K562 (cell line): ENCODE data around the gene LPIN2. TPM values are rescaled to one million over a fixed set of nuclear protein-coding genes. Genes with fewer than 3 reads are reported as not detected.

Source experiments
- ATAC-seq: fragments of 200-7000 bp; cut with Tn5 transposase; 3 replicates; pipeline ENCODE4 v1.9.1; 2020; ENCODE audit warnings: moderate library complexity
- BruUV-seq: library from RNA; stranded (reverse); fragments of 400-500 nt; replicated peaks from 2 replicates; lab custom pipeline; 2021; lab: Mats Ljungman, UMichigan
- CTCF ChIA-PET: fragments of 300-600 bp; formaldehyde crosslinking; extraction: SDS; loops from one replicate; lab custom pipeline; 2021; ENCODE audit warnings: low intra/inter-chr PET ratio; lab: Yijun Ruan, JAX
- POLR2A ChIA-PET: fragments of 300-600, 350-650 bp; sonication (Branson Sonifier 250); formaldehyde crosslinking; extraction: SDS; loops from one replicate; lab custom pipeline; 2021; ENCODE audit warnings: antibody characterized with exemption, inconsistent platforms; lab: Yijun Ruan, JAX
- DNase-seq, 4 experiments: peaks; one replicate each; pipeline versions ENCODE4 v3.0.0 to v3.0.0-alpha.2; 2011 to 2018; ENCODE audit warnings: low spot score in 3 of 4, mixed read lengths in 3 of 4; ENCODE audit errors: extremely low read depth in 1 of 4
- FAIRE-seq: peaks from 2 replicates; lab custom pipeline; 2011; peaks lifted over from hg19 to GRCh38; lab: Jason Lieb, UNC
- H2AFZ ChIP-seq: 2 replicates; pipeline ENCODE4 v1.6.0; 2011; ENCODE audit warnings: low read depth, low read length, control low read depth, inconsistent platforms
- H3K27ac ChIP-seq: fragments of 200-600 bp; 3 replicates; pipeline ENCODE4 v1.8.0; 2011; ENCODE audit warnings: low read depth, mild to moderate bottlenecking, control low read depth, inconsistent platforms, low read length, moderate library complexity, mixed read lengths; ENCODE audit errors: extremely low read depth
- H3K27me3 ChIP-seq, 2 experiments: fragments of 300-600 bp in 1 of 2; 2 replicates in 1 of 2; 3 replicates in 1 of 2; pipeline versions ENCODE4 v1.6.0 to v1.8.0; 2011; ENCODE audit warnings: inconsistent platforms in 2 of 2, low read length in 2 of 2, mild to moderate bottlenecking in 1 of 2, mixed read lengths in 1 of 2, moderate library complexity in 1 of 2; ENCODE audit not compliant: control insufficient read depth in 2 of 2, insufficient read depth in 2 of 2
- H3K36me3 ChIP-seq: fragments of 300-600 bp; 3 replicates; pipeline ENCODE4 v1.8.0; 2011; ENCODE audit warnings: mild to moderate bottlenecking, low read length, inconsistent platforms; ENCODE audit not compliant: control insufficient read depth, insufficient read depth
- H3K4me1 ChIP-seq, 2 experiments: fragments of 200-600 bp in 1 of 2; replicated peaks in 1 of 2; 2 replicates in 1 of 2; 3 replicates in 1 of 2; pipeline versions ENCODE4 v1.5.1 to v1.8.0; 2011; ENCODE audit warnings: inconsistent platforms in 2 of 2, low read length in 2 of 2, mild to moderate bottlenecking in 1 of 2, mixed read lengths in 1 of 2, moderate library complexity in 1 of 2; ENCODE audit not compliant: control insufficient read depth in 2 of 2, insufficient read depth in 2 of 2
- H3K4me2 ChIP-seq: 2 replicates; pipeline ENCODE4 v1.6.1; 2011; ENCODE audit warnings: low read length, control low read depth, inconsistent platforms, mixed read lengths; ENCODE audit not compliant: insufficient read depth
- H3K4me3 ChIP-seq: fragments of 200-600 bp; sonication (generic), shearing (Covaris generic); 2 replicates; pipeline ENCODE4 v1.5.1; 2016; ENCODE audit warnings: control low read depth, inconsistent platforms
- H3K79me2 ChIP-seq: fragments of 200-600 bp; 3 replicates; pipeline ENCODE4 v1.8.0; 2011; ENCODE audit warnings: low read length, inconsistent platforms; ENCODE audit not compliant: control insufficient read depth, insufficient read depth
- H3K9ac ChIP-seq, 2 experiments: 2 replicates each; pipeline versions ENCODE4 v1.6.0 to v1.6.1; 2011; ENCODE audit warnings: low read depth in 2 of 2, low read length in 2 of 2, control low read depth in 1 of 2, inconsistent platforms in 1 of 2, mild to moderate bottlenecking in 1 of 2, mixed read lengths in 1 of 2; ENCODE audit not compliant: insufficient read depth in 1 of 2
- H3K9me1 ChIP-seq: one replicate; pipeline ENCODE4 v1.6.0; 2011; ENCODE audit warnings: inconsistent platforms, mild to moderate bottlenecking, low read length, moderate library complexity; ENCODE audit not compliant: control insufficient read depth, insufficient read depth
- H3K9me3 ChIP-seq: replicated peaks from 2 replicates; pipeline ENCODE4 v1.5.1; 2011; ENCODE audit warnings: low read depth, low read length, inconsistent platforms; ENCODE audit not compliant: control insufficient read depth, insufficient read depth
- H4K20me1 ChIP-seq: replicated peaks from 2 replicates; pipeline ENCODE4 v1.6.1; 2011; ENCODE audit warnings: low read length, inconsistent platforms, mixed read lengths; ENCODE audit not compliant: control insufficient read depth, insufficient read depth
- ATF7 ChIP-seq: fragments of 450-650 bp; IDR thresholded peaks from 2 replicates; pipeline ENCODE4 v1.7.1; 2014; ENCODE audit warnings: mild to moderate bottlenecking, moderate library complexity
- CBX3 ChIP-seq, 2 experiments: IDR thresholded peaks; 1 replicate in 1 of 2; 2 replicates in 1 of 2; pipeline ENCODE4 v1.6.1; 2012; ENCODE audit warnings: inconsistent platforms in 2 of 2, low read length in 2 of 2, borderline replicate concordance in 1 of 2, control low read depth in 1 of 2
- CEBPB ChIP-seq: fragments of 450-650 bp; IDR thresholded peaks from 2 replicates; pipeline ENCODE4 v1.6.1; 2016; ENCODE audit warnings: missing genetic modification characterization, missing compliant biosample characterization
- GATAD2B ChIP-seq: fragments of 450-650 bp; IDR thresholded peaks from 2 replicates; pipeline ENCODE4 v1.6.1; 2017; ENCODE audit warnings: mild to moderate bottlenecking, borderline replicate concordance
- HMG20A ChIP-seq: fragments of 450-650 bp; formaldehyde crosslinking; conservative IDR thresholded peaks from 2 replicates; pipeline ENCODE4 v1.4.0; 2020; ENCODE audit warnings: mild to moderate bottlenecking, mixed read lengths
- MCM3 ChIP-seq: fragments of 450-650 bp; IDR thresholded peaks from 2 replicates; pipeline ENCODE4 v1.6.1; 2016
- NFIX ChIP-seq: fragments of 250-450 bp; sonication (Bioruptor Pico); IDR thresholded peaks from 2 replicates; pipeline ENCODE4 v1.4.0; 2020; ENCODE audit warnings: low read depth, mild to moderate bottlenecking, moderate library complexity
- RBM39 ChIP-seq: fragments of 200-400 bp; formaldehyde crosslinking; optimal IDR thresholded peaks from 2 replicates; pipeline ENCODE3; 2018; ENCODE audit warnings: low read depth, low read length
- SRSF9 ChIP-seq: fragments of 200-400 bp; formaldehyde crosslinking; IDR thresholded peaks from 2 replicates; pipeline ENCODE4 v1.6.1; 2017; ENCODE audit warnings: low read depth, low read length, borderline replicate concordance
- TSC22D4 ChIP-seq: fragments of 450-650 bp; IDR thresholded peaks from 2 replicates; pipeline ENCODE4 v1.6.1; 2016; ENCODE audit warnings: missing genetic modification characterization, missing biosample characterization, control low read depth
- ZFP36 ChIP-seq: fragments of 150-350 bp; IDR thresholded peaks from 2 replicates; pipeline ENCODE4 v1.6.1; 2018; ENCODE audit warnings: low read length, low read depth; ENCODE audit not compliant: partially characterized antibody
- ZNF224 ChIP-seq: sonication (generic); formaldehyde crosslinking; IDR thresholded peaks from 2 replicates; pipeline ENCODE4 v1.8.0; 2022; ENCODE audit warnings: mild to moderate bottlenecking, missing genetic modification reagents
- ZNF316 ChIP-seq: fragments of 450-650 bp; IDR thresholded peaks from 2 replicates; pipeline ENCODE4 v1.6.1; 2016
- ZNF668 ChIP-seq: fragments of 250-450 bp; sonication (Bioruptor Pico); IDR thresholded peaks from 2 replicates; pipeline ENCODE4 v1.8.0; 2022; ENCODE audit warnings: mild to moderate bottlenecking, inconsistent platforms
- WGBS: fragments of 100-300 bp; shearing (Covaris generic); methylation state at CpG from one replicate; pipeline ENCODE4 v1.1.6; 2016; ENCODE audit warnings: low coverage, mixed read lengths; ENCODE audit not compliant: insufficient coverage; ENCODE audit errors: missing lambda C conversion rate; 5-methylcytosine and 5-hydroxymethylcytosine counted together
- in situ Hi-C: fragments of 300-500 bp; cut with MboI; formaldehyde crosslinking; loops from 4 replicates; pipeline ENCODE4 v1.15.0; 2018; ENCODE audit warnings: inconsistent platforms, mixed read lengths
- intact Hi-C: fragments of 100-400 bp; cut with micrococcal nuclease; formaldehyde crosslinking; loops from 2 replicates; pipeline ENCODE4 v1.14.2; 2022
- polyA plus RNA-seq, 8 experiments: library from polyadenylated mRNA; depleted of rRNA in 4 of 8; stranded (reverse) in 5 of 8; unstranded in 3 of 8; fragments of >200 nt; fragmentation: Nextera tagmentation in 2 of 8; fragmentation: Illumina TruSeq in 1 of 8; extraction: Ambion mirVana in 2 of 8; extraction: Trizol in 1 of 8; gene quantifications; 2 replicates each; pipeline versions ENCODE4 v1.2.1 to v1.2.3, GENCODE V29; 2011 to 2014; ENCODE audit warnings: inconsistent platforms in 1 of 8, missing spikeins in 1 of 8
- total RNA-seq, 7 experiments: library from RNA; depleted of rRNA in 6 of 7; stranded (reverse); fragments of >200 nt in 6 of 7; fragmentation: Illumina TruSeq in 2 of 7; extraction: Trizol in 2 of 7; gene quantifications; 2 replicates each; pipeline versions ENCODE4 v1.2.1 to v1.2.3, GENCODE V29; 2011 to 2021; ENCODE audit warnings: low replicate concordance in 1 of 7
- TF ChIP-seq, protein P1 (sequence below): sonication (generic); formaldehyde crosslinking; IDR thresholded peaks from 2 replicates; pipeline ENCODE4 v1.8.1; 2023; ENCODE audit warnings: mild to moderate bottlenecking, missing genetic modification reagents
- TF ChIP-seq, protein P2 (sequence below): fragments of 250-450 bp; sonication (Bioruptor Pico); IDR thresholded peaks from 2 replicates; pipeline ENCODE4 v1.5.0; 2021
- TF ChIP-seq, protein P3 (sequence below), 2 experiments: fragments of 250-450 bp in 1 of 2; fragments of 450-650 bp in 1 of 2; sonication (Bioruptor Pico) in 1 of 2; IDR thresholded peaks; 2 replicates each; pipeline versions ENCODE4 v1.6.1 to v1.8.0; 2016 to 2021; ENCODE audit warnings: mild to moderate bottlenecking in 2 of 2, moderate library complexity in 2 of 2, missing compliant biosample characterization in 1 of 2, missing genetic modification characterization in 1 of 2

The LPIN2 gene
- total and polyA plus RNA-seq, 9 of the 15 experiments (the other 6 are each of a cell fraction or from before 2014, with no cell fraction given), result 5.2 to 34.8 (median 24.6) TPM

DNA sequence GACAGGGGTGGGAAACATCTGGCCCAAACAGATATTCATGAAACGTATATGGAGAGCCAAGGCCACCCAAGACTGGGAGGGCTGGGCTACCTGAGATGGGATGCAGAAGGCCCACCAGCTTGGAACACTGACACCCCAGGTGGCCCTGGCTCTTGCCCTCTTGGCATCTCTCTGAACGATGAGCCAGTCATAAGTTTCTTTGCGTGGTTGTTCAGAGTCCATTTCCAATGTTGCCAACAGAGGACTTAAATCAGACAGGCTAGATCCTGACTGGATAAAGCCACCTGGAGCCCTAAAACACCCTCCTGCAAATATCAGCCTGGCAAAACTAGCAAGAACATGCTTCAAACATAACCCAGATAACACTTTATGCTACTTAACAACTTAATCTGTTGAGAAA is 42.6 kb downstream of the LPIN2 start:
- Histone ChIP-seq H4K20me1 (peaks cover 19% of the 10 kb centered on the region), H3K4me2 (no peak overlapping the region), H3K79me2 (peaks cover 87% of the 10 kb centered on the region), H3K9me3 (no peaks in the 10 kb centered on the region), H3K27ac (no peak overlapping the region), H3K9me1 (no peaks in the 10 kb centered on the region), H3K27me3 (no peaks in the 10 kb centered on the region), H3K36me3 (no peaks in the 10 kb centered on the region; the same call in 1 of the 3 replicates), H3K9ac (no peak overlapping the region), H2AFZ (no peak overlapping the region), H3K4me3 (no peak overlapping the region), H3K4me1 (peaks cover 0 to 22% of the 10 kb centered on the region in 2 experiments; a peak in 4 of 5 replicates)
- intact Hi-C loops (no loop called here), in situ Hi-C loops (no loop called here)
- no TSS peak for BruUV-seq
- ChIA-PET CTCF (no interaction called here), POLR2A (interaction anchor here (1.0 to 3.5 kb wide), 3 partner anchors 9 to 278 kb away, joined by 3 to 27 read pairs (median 6); no protein-coding TSS in a partner anchor)
- FAIRE-seq (no peak), DNase-seq (no peak), ATAC-seq (no peak)
- WGBS, result 57% methylated on average over 3 of the region's 3 CpGs
- no peak for TF ChIP-seq CEBPB (tag)
- TF ChIP-seq, protein P1, sequence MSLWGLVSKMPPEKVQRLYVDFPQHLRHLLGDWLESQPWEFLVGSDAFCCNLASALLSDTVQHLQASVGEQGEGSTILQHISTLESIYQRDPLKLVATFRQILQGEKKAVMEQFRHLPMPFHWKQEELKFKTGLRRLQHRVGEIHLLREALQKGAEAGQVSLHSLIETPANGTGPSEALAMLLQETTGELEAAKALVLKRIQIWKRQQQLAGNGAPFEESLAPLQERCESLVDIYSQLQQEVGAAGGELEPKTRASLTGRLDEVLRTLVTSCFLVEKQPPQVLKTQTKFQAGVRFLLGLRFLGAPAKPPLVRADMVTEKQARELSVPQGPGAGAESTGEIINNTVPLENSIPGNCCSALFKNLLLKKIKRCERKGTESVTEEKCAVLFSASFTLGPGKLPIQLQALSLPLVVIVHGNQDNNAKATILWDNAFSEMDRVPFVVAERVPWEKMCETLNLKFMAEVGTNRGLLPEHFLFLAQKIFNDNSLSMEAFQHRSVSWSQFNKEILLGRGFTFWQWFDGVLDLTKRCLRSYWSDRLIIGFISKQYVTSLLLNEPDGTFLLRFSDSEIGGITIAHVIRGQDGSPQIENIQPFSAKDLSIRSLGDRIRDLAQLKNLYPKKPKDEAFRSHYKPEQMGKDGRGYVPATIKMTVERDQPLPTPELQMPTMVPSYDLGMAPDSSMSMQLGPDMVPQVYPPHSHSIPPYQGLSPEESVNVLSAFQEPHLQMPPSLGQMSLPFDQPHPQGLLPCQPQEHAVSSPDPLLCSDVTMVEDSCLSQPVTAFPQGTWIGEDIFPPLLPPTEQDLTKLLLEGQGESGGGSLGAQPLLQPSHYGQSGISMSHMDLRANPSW (CRISPR knock-in tag), result no peak
- TF ChIP-seq, protein P2, sequence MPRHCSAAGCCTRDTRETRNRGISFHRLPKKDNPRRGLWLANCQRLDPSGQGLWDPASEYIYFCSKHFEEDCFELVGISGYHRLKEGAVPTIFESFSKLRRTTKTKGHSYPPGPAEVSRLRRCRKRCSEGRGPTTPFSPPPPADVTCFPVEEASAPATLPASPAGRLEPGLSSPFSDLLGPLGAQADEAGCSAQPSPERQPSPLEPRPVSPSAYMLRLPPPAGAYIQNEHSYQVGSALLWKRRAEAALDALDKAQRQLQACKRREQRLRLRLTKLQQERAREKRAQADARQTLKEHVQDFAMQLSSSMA (CRISPR knock-in tag), result no peak
- TF ChIP-seq GATAD2B, result no peak
- no peak for TF ChIP-seq ZNF668
- TF ChIP-seq RBM39, result no peak
- no peak for TF ChIP-seq ZFP36
- TF ChIP-seq, protein P3, sequence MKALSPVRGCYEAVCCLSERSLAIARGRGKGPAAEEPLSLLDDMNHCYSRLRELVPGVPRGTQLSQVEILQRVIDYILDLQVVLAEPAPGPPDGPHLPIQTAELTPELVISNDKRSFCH (CRISPR knock-in tag; IDR thresholded peaks at IDR 0.05), result no peak
- TF ChIP-seq, protein P3 (tag; IDR thresholded peaks at IDR 0.05), result no peak
- no peak for TF ChIP-seq SRSF9
- TF ChIP-seq TSC22D4 (tag), result no peak
- TF ChIP-seq CBX3 (IDR thresholded peaks at IDR 0.05; ENCODE audit: borderline replicate concordance in 1 of 2, low read length in 2 of 2), result no peak
- TF ChIP-seq HMG20A, result no peak
- TF ChIP-seq ZNF316, result no peak
- no peak for TF ChIP-seq ZNF224 (CRISPR knock-in tag)
- TF ChIP-seq MCM3, result no peak
- TF ChIP-seq ATF7, result no peak
- TF ChIP-seq NFIX (CRISPR knock-in tag), result no peak
